Astrocyte (in vitro differentiated cells and primary cell): ENCODE data around the gene FMN1. TPM values are rescaled to one million over a fixed set of nuclear protein-coding genes. Genes with fewer than 3 reads are reported as not detected.

Experiments used
- DNase-seq: peaks from one replicate; pipeline ENCODE4 v3.0.0-alpha.2; 2010; ENCODE audit warnings: low read depth
- FAIRE-seq: peaks from 2 replicates; lab custom pipeline; 2011; peaks lifted over from hg19 to GRCh38; lab: Jason Lieb, UNC
- H2AFZ ChIP-seq: 2 replicates; pipeline ENCODE4 v1.6.0; 2012; ENCODE audit warnings: low read depth, low read length, inconsistent platforms
- H3K27ac ChIP-seq: 2 replicates; pipeline ENCODE4 v1.5.1; 2011; ENCODE audit warnings: low read depth, low read length, inconsistent platforms
- H3K27me3 ChIP-seq: 2 replicates; pipeline ENCODE4 v1.6.0; 2011; ENCODE audit warnings: low read length, inconsistent platforms; ENCODE audit not compliant: insufficient read depth
- H3K36me3 ChIP-seq: 2 replicates; pipeline ENCODE4 v1.5.1; 2011; ENCODE audit warnings: low read length, inconsistent platforms; ENCODE audit not compliant: insufficient read depth
- H3K4me1 ChIP-seq: 2 replicates; pipeline ENCODE4 v1.5.1; 2011; ENCODE audit warnings: low read length, inconsistent platforms; ENCODE audit not compliant: insufficient read depth
- H3K4me2 ChIP-seq: 2 replicates; pipeline ENCODE4 v1.6.0; 2012; ENCODE audit warnings: low read length, inconsistent platforms
- H3K4me3 ChIP-seq: 2 replicates; pipeline ENCODE4 v1.5.1; 2011; ENCODE audit warnings: low read depth, mild to moderate bottlenecking, low read length, inconsistent platforms; ENCODE audit not compliant: insufficient read depth
- H3K79me2 ChIP-seq: 2 replicates; pipeline ENCODE4 v1.6.0; 2012; ENCODE audit warnings: mild to moderate bottlenecking, low read length, inconsistent platforms; ENCODE audit not compliant: insufficient read depth
- H3K9ac ChIP-seq: 2 replicates; pipeline ENCODE4 v1.6.0; 2012; ENCODE audit warnings: mild to moderate bottlenecking, low read length, inconsistent platforms
- H3K9me3 ChIP-seq: 2 replicates; pipeline ENCODE4 v1.5.1; 2012; ENCODE audit warnings: low read depth, mild to moderate bottlenecking, low read length, inconsistent platforms; ENCODE audit not compliant: insufficient read depth
- H4K20me1 ChIP-seq: 2 replicates; pipeline ENCODE4 v1.6.0; 2012; ENCODE audit warnings: low read length, inconsistent platforms; ENCODE audit not compliant: insufficient read depth
- H3K27ac Mint-ChIP-seq: one replicate; pipeline ENCODE4 v1.8.0; 2021; ENCODE audit warnings: mild to moderate bottlenecking, mixed read lengths; ENCODE audit not compliant: unreplicated experiment
- H3K27me3 Mint-ChIP-seq: one replicate; pipeline ENCODE4 v1.8.0; 2021; ENCODE audit warnings: low read depth, mixed read lengths; ENCODE audit not compliant: unreplicated experiment
- H3K36me3 Mint-ChIP-seq: one replicate; pipeline ENCODE4 v1.8.0; 2021; ENCODE audit warnings: low read depth, mixed read lengths; ENCODE audit not compliant: unreplicated experiment
- H3K4me1 Mint-ChIP-seq: one replicate; pipeline ENCODE4 v1.8.0; 2021; ENCODE audit warnings: low read depth, mixed read lengths; ENCODE audit not compliant: unreplicated experiment
- H3K4me3 Mint-ChIP-seq: one replicate; pipeline ENCODE4 v1.8.0; 2021; ENCODE audit warnings: mild to moderate bottlenecking, moderate library complexity, mixed read lengths; ENCODE audit not compliant: unreplicated experiment
- H3K9me3 Mint-ChIP-seq: one replicate; pipeline ENCODE4 v1.8.0; 2021; ENCODE audit warnings: mild to moderate bottlenecking, mixed read lengths; ENCODE audit not compliant: unreplicated experiment
- CTCF ChIP-seq: IDR thresholded peaks from 2 replicates; pipeline ENCODE4 v1.5.1; 2011; ENCODE audit warnings: low read depth, mild to moderate bottlenecking, inconsistent platforms, low read length, moderate library complexity; ENCODE audit not compliant: insufficient read depth
- EZH2 ChIP-seq: IDR thresholded peaks from 2 replicates; pipeline ENCODE4 v1.6.1; 2012; ENCODE audit warnings: mild to moderate bottlenecking, low read length, inconsistent platforms; ENCODE audit not compliant: insufficient read depth
- total RNA-seq: library from RNA; stranded (reverse); gene quantifications from 2 replicates; pipeline ENCODE4 v1.2.1, GENCODE V29; 2021

The FMN1 gene
- total RNA-seq, 1 donor from 2014 or later, result 5.3 TPM

- Histone ChIP-seq H2AFZ (peak overlapping the region; percentile 84), H4K20me1 (no peaks in the 10 kb centered on the region), H3K27me3 (no peaks in the 10 kb centered on the region), H3K36me3 (no peaks in the 10 kb centered on the region), H3K4me1 (peaks cover 23% of the 10 kb centered on the region), H3K27ac (peak overlapping the region; percentile 81), H3K4me2 (peak overlapping the region; percentile 71), H3K9me3 (no peaks in the 10 kb centered on the region), H3K9ac (peak overlapping the region; percentile 74), H3K4me3 (peak overlapping the region; percentile 25), H3K79me2 (no peaks in the 10 kb centered on the region)
- FAIRE-seq (no peak), DNase-seq (peak; percentile 77)
- Mint-ChIP-seq H3K4me3 (no peak overlapping the region), H3K9me3 (peaks cover 2% of the 10 kb centered on the region), H3K27ac (peak overlapping the region; percentile 73), H3K4me1 (peaks cover 47% of the 10 kb centered on the region), H3K27me3 (no peaks in the 10 kb centered on the region), H3K36me3 (peaks cover 7% of the 10 kb centered on the region)
- no peak for TF ChIP-seq EZH2
- TF ChIP-seq CTCF, result no peak
Measured at GRCh38 chr15:32861761-32862160, 332.8 kb downstream of the FMN1 start.

- Mint-ChIP-seq H3K27ac (peak overlapping the region; percentile 73), H3K27me3 (no peaks in the 10 kb centered on the region), H3K36me3 (peaks cover 7% of the 10 kb centered on the region), H3K9me3 (peaks cover 2% of the 10 kb centered on the region), H3K4me3 (no peak overlapping the region), H3K4me1 (peaks cover 47% of the 10 kb centered on the region)
- Histone ChIP-seq H3K4me1 (peaks cover 26% of the 10 kb centered on the region), H3K27ac (peak overlapping the region; percentile 81), H3K4me2 (peak overlapping the region; percentile 71), H4K20me1 (no peaks in the 10 kb centered on the region), H3K36me3 (no peaks in the 10 kb centered on the region), H3K9ac (peak overlapping the region; percentile 74), H2AFZ (peak overlapping the region; percentile 84), H3K27me3 (no peaks in the 10 kb centered on the region), H3K9me3 (no peaks in the 10 kb centered on the region), H3K4me3 (no peak overlapping the region), H3K79me2 (no peaks in the 10 kb centered on the region)
- DNase-seq (no peak), FAIRE-seq (no peak)
- TF ChIP-seq CTCF, result no peak
- no peak for TF ChIP-seq EZH2
Measured at GRCh38 chr15:32861174-32861573, 333.3 kb downstream of the FMN1 start.

DNA sequence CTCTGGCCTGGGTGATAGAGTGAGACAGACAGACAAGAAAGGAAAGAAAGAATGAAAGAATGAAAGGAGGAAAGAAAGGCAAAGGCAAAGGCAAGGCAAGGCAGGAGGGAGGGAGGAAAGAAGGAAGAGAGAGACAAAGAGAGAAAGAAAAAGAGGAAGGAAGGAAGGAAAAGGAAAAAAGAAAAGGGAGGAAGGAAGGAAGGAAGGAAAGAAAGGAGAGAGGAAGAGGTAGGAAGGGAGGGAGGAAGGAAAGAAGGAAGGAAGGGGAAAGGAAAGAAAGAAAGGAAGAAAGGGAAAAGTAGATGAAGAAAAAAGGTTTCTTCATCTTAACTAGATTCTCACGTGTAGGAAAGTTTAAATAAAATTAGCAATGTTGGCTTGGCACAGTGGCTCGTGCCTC, 334.5 kb downstream of the FMN1 start:
- peaks cover 7% of the 10 kb centered on the region for H3K36me3 Mint-ChIP-seq

More for the DNA sequence above, 334.5 kb downstream of the FMN1 start:
- TF ChIP-seq EZH2 (no peak), CTCF (no peak)
- no peaks in the 10 kb centered on the region for H3K79me2 ChIP-seq
- no peaks in the 10 kb centered on the region for H3K36me3 ChIP-seq
- Mint-ChIP-seq H3K27ac (peak overlapping the region; percentile 82), H3K4me3 (no peak overlapping the region), H3K27me3 (no peaks in the 10 kb centered on the region), H3K9me3 (peaks cover 2% of the 10 kb centered on the region), H3K4me1 (peaks cover 57% of the 10 kb centered on the region)
- H3K4me3 ChIP-seq, result no peak overlapping the region
- H3K9me3 ChIP-seq, result no peaks in the 10 kb centered on the region
- no peaks in the 10 kb centered on the region for H3K27me3 ChIP-seq
- H2AFZ ChIP-seq, result no peak overlapping the region
- H3K27ac ChIP-seq, result no peak overlapping the region
- no peak overlapping the region for H3K9ac ChIP-seq
- H4K20me1 ChIP-seq, result no peaks in the 10 kb centered on the region
- DNase-seq, result no peak
- FAIRE-seq, result no peak
- H3K4me2 ChIP-seq, result no peak overlapping the region
- H3K4me1 ChIP-seq, result peaks cover 35% of the 10 kb centered on the region
